A549 (cell line): ENCODE results near the gene NSUN7. TPM values are rescaled to one million over a fixed set of nuclear protein-coding genes. Genes with fewer than 3 reads are reported as not detected.

ENCODE experiments used
- ATAC-seq, 2 experiments: fragments of 200-7000 bp in 1 of 2; fragments of >200 bp in 1 of 2; cut with Nextera tagmentation in 1 of 2; cut with Tn5 transposase in 1 of 2; 3 replicates each; pipeline versions ENCODE4 v1.8.0 to v1.9.1; 2018 to 2020; ENCODE audit warnings: mild to moderate bottlenecking in 1 of 2, moderate library complexity in 1 of 2
- CTCF ChIA-PET: fragments of 300-600 bp; sonication (Branson Sonifier 250); formaldehyde crosslinking; extraction: SDS; loops from one replicate; lab custom pipeline; 2021; ENCODE audit warnings: antibody characterized with exemption, inconsistent platforms; lab: Yijun Ruan, JAX
- POLR2A ChIA-PET: fragments of 350-600 bp; formaldehyde crosslinking; extraction: SDS; loops from one replicate; lab custom pipeline; 2021; ENCODE audit warnings: antibody characterized with exemption, inconsistent platforms; lab: Yijun Ruan, JAX
- DNase-seq, 2 experiments: peaks; one replicate each; pipeline versions ENCODE4 v3.0.0 to v3.0.0-alpha.2; 2011 to 2016; ENCODE audit warnings: low read depth in 1 of 2, low spot score in 1 of 2
- FAIRE-seq: peaks from 2 replicates; lab custom pipeline; 2011; peaks lifted over from hg19 to GRCh38; lab: Jason Lieb, UNC
- H3K27ac ChIP-seq, 2 experiments: fragments of >200 bp; sonication (Bioruptor Twin); formaldehyde crosslinking; 3 replicates each; pipeline ENCODE4 v1.5.1; 2016 to 2017
- H3K4me1 ChIP-seq: fragments of >200 bp; sonication (Bioruptor Twin); formaldehyde crosslinking; 3 replicates; pipeline ENCODE4 v1.6.1; 2016
- H3K4me2 ChIP-seq: fragments of >200 bp; sonication (Bioruptor Twin); formaldehyde crosslinking; 3 replicates; pipeline ENCODE4 v1.6.1; 2016
- H3K4me3 ChIP-seq: fragments of >200 bp; sonication (Bioruptor Twin); formaldehyde crosslinking; 3 replicates; pipeline ENCODE4 v1.5.1; 2016
- H3K9me3 ChIP-seq: fragments of >200 bp; sonication (Bioruptor Twin); formaldehyde crosslinking; 3 replicates; pipeline ENCODE4 v1.6.1; 2016
- EHF ChIP-seq: fragments of 250-450 bp; sonication (Bioruptor Pico); IDR thresholded peaks from 2 replicates; pipeline ENCODE4 v1.5.0; 2020; ENCODE audit warnings: mild to moderate bottlenecking
- EHMT2 ChIP-seq: fragments of 200-600 bp; sonication (generic); IDR thresholded peaks from 2 replicates; pipeline ENCODE4 v1.6.1; 2016; ENCODE audit warnings: antibody characterized with exemption, low read depth, mild to moderate bottlenecking, moderate library complexity
- HOXB5 ChIP-seq: fragments of 250-450 bp; sonication (Bioruptor Pico); IDR thresholded peaks from 2 replicates; pipeline ENCODE4 v1.5.0; 2020; ENCODE audit warnings: mild to moderate bottlenecking, moderate library complexity
- KDM1A ChIP-seq: fragments of 200-600 bp; sonication (generic); IDR thresholded peaks from 2 replicates; pipeline ENCODE4 v1.6.1; 2016; ENCODE audit warnings: low read depth, mild to moderate bottlenecking
- KDM5A ChIP-seq: fragments of 200-600 bp; sonication (generic); IDR thresholded peaks from 2 replicates; pipeline ENCODE4 v1.6.1; 2016; ENCODE audit warnings: antibody characterized with exemption, mild to moderate bottlenecking
- MAFK ChIP-seq: fragments of 450-650 bp; IDR thresholded peaks from 2 replicates; pipeline ENCODE4 v1.6.1; 2014; ENCODE audit not compliant: partially characterized antibody
- MAZ ChIP-seq: fragments of 150-350 bp; IDR thresholded peaks from 2 replicates; pipeline ENCODE4 v1.6.1; 2014; ENCODE audit warnings: antibody characterized with exemption, low read depth, low read length, borderline replicate concordance
- MYC ChIP-seq: IDR thresholded peaks from 2 replicates; pipeline ENCODE4 v1.6.1; 2012; ENCODE audit warnings: mild to moderate bottlenecking, inconsistent platforms, low read length, improper control_type of control experiment, borderline replicate concordance
- NPAS2 ChIP-seq: fragments of 250-450 bp; sonication (Bioruptor Pico); IDR thresholded peaks from 2 replicates; pipeline ENCODE4 v1.8.0; 2022; ENCODE audit warnings: mild to moderate bottlenecking, moderate library complexity, borderline replicate concordance
- NR3C1 ChIP-seq: fragments of >200 bp; sonication (Bioruptor Twin); formaldehyde crosslinking; IDR thresholded peaks from 3 replicates; pipeline ENCODE4 v1.6.1; 2017
- PHF8 ChIP-seq: fragments of 200-600 bp; sonication (generic); IDR thresholded peaks from 2 replicates; pipeline ENCODE4 v1.6.1; 2016; ENCODE audit warnings: low read depth, mild to moderate bottlenecking, antibody characterized with exemption, moderate library complexity, borderline replicate concordance
- RFX5 ChIP-seq: fragments of 450-650 bp; IDR thresholded peaks from 2 replicates; pipeline ENCODE4 v1.7.1; 2014; ENCODE audit warnings: antibody characterized with exemption, mild to moderate bottlenecking, moderate library complexity
- TFCP2L1 ChIP-seq: fragments of 250-450 bp; sonication (Bioruptor Pico); IDR thresholded peaks from 2 replicates; pipeline ENCODE4 v1.5.0; 2021; ENCODE audit warnings: mild to moderate bottlenecking
- TP53 ChIP-seq: fragments of 250-450 bp; sonication (Bioruptor Pico); IDR thresholded peaks from 2 replicates; pipeline ENCODE4 v1.5.0; 2021; ENCODE audit warnings: mild to moderate bottlenecking, moderate library complexity
- ZC3H11A ChIP-seq: fragments of 450-650 bp; IDR thresholded peaks from 2 replicates; pipeline ENCODE4 v1.6.1; 2014; ENCODE audit warnings: antibody characterized with exemption, mild to moderate bottlenecking
- WGBS: methylation state at CpG from one replicate; pipeline ENCODE4 v1.1.6; 2017; ENCODE audit errors: missing lambda C conversion rate; 5-methylcytosine and 5-hydroxymethylcytosine counted together
- polyA plus RNA-seq, 4 experiments: library from polyadenylated mRNA; depleted of rRNA in 3 of 4; stranded (reverse); fragments of >200 nt; fragmentation: RNase III in 1 of 4; extraction: RNeasy Plus Mini Kit Qiagen cat#74134 plus additional on column Dnase treatment in 1 of 4; gene quantifications; 2 replicates in 3 of 4; 3 replicates in 1 of 4; pipeline ENCODE4 v1.2.3, GENCODE V29; 2011 to 2017
- TF ChIP-seq, protein P1 (sequence below): fragments of >200 bp; sonication (Bioruptor Twin); formaldehyde crosslinking; IDR thresholded peaks from 2 replicates; pipeline ENCODE4 v1.6.1; 2016
- TF ChIP-seq, protein P2 (sequence below): fragments of >200 bp; sonication (Bioruptor Twin); formaldehyde crosslinking; IDR thresholded peaks from 3 replicates; pipeline ENCODE4 v1.6.1; 2016
- TF ChIP-seq, protein P3 (sequence below): fragments of 250-450 bp; sonication (Bioruptor Pico); IDR thresholded peaks from 2 replicates; pipeline ENCODE4 v1.5.0; 2021; ENCODE audit warnings: mild to moderate bottlenecking, moderate library complexity, borderline replicate concordance
- TF ChIP-seq, protein P4 (sequence below): fragments of 200-600 bp; sonication (generic); IDR thresholded peaks from 2 replicates; pipeline ENCODE4 v1.6.1; 2016; ENCODE audit warnings: antibody characterized with exemption, mild to moderate bottlenecking, moderate library complexity
- TF ChIP-seq, protein P5 (sequence below): fragments of 150-350 bp; IDR thresholded peaks from 2 replicates; pipeline ENCODE4 v1.6.1; 2014; ENCODE audit warnings: low read depth, mild to moderate bottlenecking, low read length
- TF ChIP-seq, protein P6 (sequence below): IDR thresholded peaks from 2 replicates; pipeline ENCODE4 v1.6.1; 2012

Gene NSUN7
- polyA plus RNA-seq, 2 of the 4 experiments (the other 2 are of a cell fraction): 0.65 to 1.4 TPM

DNA sequence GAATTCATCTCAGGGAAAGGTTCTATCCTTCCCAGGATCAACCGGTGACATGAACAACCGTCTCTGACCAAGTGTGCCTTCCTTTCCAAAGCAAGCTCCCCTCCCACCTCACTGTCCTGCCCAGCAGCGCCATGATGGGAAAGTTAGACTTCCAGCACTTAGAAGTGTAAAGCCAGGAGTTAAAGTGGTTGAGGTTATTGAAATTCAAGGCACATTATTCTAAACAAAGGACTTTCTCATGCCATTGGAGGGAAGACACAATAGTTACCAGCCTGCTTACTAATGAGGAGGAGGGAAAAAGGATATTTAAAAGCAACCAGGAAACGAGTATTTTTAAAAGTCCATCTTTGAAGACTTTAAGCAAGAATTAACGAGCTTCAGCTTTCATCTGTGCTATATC lies 96.8 kb downstream of the NSUN7 start:
- ATAC-seq: no peak
- no peak overlapping the region for H3K4me2 ChIP-seq
- POLR2A ChIA-PET: no interaction called here
- WGBS: 79% methylated on average over 5 of the region's 5 CpGs
- no peaks in the 10 kb centered on the region for H3K4me1 ChIP-seq
- H3K27ac ChIP-seq: no peak overlapping the region
- no peaks in the 10 kb centered on the region for H3K9me3 ChIP-seq
- no peak overlapping the region for H3K4me3 ChIP-seq
- DNase-seq: no peak
- CTCF ChIA-PET: interaction anchor here (0.6 to 0.7 kb wide), 2 partner anchors 37 to 129 kb away, joined by 3 to 4 read pairs; no protein-coding TSS in a partner anchor
- TF ChIP-seq, protein P1, sequence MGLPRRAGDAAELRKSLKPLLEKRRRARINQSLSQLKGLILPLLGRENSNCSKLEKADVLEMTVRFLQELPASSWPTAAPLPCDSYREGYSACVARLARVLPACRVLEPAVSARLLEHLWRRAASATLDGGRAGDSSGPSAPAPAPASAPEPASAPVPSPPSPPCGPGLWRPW: no peak
- TF ChIP-seq TP53 (CRISPR knock-in tag) (no peak), MAZ (no peak), MYC (no peak), KDM5A (no peak), NR3C1 (no peak), TFCP2L1 (CRISPR knock-in tag) (no peak), PHF8 (no peak), KDM1A (no peak), RFX5 (no peak)
- TF ChIP-seq, protein P2, sequence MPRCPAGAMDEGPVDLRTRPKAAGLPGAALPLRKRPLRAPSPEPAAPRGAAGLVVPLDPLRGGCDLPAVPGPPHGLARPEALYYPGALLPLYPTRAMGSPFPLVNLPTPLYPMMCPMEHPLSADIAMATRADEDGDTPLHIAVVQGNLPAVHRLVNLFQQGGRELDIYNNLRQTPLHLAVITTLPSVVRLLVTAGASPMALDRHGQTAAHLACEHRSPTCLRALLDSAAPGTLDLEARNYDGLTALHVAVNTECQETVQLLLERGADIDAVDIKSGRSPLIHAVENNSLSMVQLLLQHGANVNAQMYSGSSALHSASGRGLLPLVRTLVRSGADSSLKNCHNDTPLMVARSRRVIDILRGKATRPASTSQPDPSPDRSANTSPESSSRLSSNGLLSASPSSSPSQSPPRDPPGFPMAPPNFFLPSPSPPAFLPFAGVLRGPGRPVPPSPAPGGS: no peak
- TF ChIP-seq, protein P3, sequence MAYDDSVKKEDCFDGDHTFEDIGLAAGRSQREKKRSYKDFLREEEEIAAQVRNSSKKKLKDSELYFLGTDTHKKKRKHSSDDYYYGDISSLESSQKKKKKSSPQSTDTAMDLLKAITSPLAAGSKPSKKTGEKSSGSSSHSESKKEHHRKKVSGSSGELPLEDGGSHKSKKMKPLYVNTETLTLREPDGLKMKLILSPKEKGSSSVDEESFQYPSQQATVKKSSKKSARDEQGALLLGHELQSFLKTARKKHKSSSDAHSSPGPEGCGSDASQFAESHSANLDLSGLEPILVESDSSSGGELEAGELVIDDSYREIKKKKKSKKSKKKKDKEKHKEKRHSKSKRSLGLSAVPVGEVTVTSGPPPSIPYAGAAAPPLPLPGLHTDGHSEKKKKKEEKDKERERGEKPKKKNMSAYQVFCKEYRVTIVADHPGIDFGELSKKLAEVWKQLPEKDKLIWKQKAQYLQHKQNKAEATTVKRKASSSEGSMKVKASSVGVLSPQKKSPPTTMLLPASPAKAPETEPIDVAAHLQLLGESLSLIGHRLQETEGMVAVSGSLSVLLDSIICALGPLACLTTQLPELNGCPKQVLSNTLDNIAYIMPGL (CRISPR knock-in tag): no peak
- TF ChIP-seq, protein P4, sequence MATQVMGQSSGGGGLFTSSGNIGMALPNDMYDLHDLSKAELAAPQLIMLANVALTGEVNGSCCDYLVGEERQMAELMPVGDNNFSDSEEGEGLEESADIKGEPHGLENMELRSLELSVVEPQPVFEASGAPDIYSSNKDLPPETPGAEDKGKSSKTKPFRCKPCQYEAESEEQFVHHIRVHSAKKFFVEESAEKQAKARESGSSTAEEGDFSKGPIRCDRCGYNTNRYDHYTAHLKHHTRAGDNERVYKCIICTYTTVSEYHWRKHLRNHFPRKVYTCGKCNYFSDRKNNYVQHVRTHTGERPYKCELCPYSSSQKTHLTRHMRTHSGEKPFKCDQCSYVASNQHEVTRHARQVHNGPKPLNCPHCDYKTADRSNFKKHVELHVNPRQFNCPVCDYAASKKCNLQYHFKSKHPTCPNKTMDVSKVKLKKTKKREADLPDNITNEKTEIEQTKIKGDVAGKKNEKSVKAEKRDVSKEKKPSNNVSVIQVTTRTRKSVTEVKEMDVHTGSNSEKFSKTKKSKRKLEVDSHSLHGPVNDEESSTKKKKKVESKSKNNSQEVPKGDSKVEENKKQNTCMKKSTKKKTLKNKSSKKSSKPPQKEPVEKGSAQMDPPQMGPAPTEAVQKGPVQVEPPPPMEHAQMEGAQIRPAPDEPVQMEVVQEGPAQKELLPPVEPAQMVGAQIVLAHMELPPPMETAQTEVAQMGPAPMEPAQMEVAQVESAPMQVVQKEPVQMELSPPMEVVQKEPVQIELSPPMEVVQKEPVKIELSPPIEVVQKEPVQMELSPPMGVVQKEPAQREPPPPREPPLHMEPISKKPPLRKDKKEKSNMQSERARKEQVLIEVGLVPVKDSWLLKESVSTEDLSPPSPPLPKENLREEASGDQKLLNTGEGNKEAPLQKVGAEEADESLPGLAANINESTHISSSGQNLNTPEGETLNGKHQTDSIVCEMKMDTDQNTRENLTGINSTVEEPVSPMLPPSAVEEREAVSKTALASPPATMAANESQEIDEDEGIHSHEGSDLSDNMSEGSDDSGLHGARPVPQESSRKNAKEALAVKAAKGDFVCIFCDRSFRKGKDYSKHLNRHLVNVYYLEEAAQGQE: no peak
- no peak for FAIRE-seq

DNA sequence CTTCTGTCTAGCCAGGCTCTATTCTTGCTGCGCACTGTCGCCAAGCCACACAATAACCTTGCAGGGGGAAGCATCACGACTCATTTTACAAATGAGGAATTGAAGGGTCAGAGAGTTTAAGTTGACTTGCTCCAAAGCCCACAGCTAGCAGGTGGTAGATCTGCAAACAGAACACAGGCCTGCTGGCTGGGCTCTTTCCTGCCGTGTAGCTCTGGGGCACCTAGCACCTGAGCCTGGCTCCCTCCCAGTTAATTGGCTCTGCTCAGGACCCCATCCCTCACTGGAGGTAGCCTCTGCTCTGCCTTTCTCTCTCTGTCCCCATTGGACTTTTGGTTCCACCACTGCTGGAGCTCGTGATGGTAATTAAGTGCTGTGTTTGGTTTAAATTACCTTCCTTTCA lies 98.5 kb downstream of the NSUN7 start:
- no peaks in the 10 kb centered on the region for H3K4me1 ChIP-seq
- no peak for DNase-seq
- H3K27ac ChIP-seq: no peak overlapping the region
- no peaks in the 10 kb centered on the region for H3K9me3 ChIP-seq
- ATAC-seq: no peak
- no peak overlapping the region for H3K4me2 ChIP-seq
- ChIA-PET CTCF (interaction anchor here (1.5 kb wide), 1 partner anchor 50 kb away, joined by 6 read pairs; no protein-coding TSS in a partner anchor), POLR2A (no interaction called here)
- TF ChIP-seq TP53 (CRISPR knock-in tag) (no peak), MYC (no peak), ZC3H11A (no peak), EHMT2 (no peak), HOXB5 (CRISPR knock-in tag) (no peak), EHF (no peak), MAFK (no peak), PHF8 (no peak), NPAS2 (CRISPR knock-in tag) (no peak)
- TF ChIP-seq, protein P5, sequence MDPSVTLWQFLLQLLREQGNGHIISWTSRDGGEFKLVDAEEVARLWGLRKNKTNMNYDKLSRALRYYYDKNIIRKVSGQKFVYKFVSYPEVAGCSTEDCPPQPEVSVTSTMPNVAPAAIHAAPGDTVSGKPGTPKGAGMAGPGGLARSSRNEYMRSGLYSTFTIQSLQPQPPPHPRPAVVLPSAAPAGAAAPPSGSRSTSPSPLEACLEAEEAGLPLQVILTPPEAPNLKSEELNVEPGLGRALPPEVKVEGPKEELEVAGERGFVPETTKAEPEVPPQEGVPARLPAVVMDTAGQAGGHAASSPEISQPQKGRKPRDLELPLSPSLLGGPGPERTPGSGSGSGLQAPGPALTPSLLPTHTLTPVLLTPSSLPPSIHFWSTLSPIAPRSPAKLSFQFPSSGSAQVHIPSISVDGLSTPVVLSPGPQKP: no peak
- TF ChIP-seq, protein P6, sequence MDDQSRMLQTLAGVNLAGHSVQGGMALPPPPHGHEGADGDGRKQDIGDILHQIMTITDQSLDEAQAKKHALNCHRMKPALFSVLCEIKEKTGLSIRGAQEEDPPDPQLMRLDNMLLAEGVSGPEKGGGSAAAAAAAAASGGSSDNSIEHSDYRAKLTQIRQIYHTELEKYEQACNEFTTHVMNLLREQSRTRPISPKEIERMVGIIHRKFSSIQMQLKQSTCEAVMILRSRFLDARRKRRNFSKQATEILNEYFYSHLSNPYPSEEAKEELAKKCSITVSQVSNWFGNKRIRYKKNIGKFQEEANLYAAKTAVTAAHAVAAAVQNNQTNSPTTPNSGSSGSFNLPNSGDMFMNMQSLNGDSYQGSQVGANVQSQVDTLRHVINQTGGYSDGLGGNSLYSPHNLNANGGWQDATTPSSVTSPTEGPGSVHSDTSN: no peak
- WGBS: 81% methylated on average over 4 of the region's 5 CpGs
- no peak overlapping the region for H3K4me3 ChIP-seq
- FAIRE-seq: no peak
